GM18505 (cell line): ENCODE data around the gene LRIG3.

Experiments used
- ATAC-seq: cut with Tn5 transposase; IDR thresholded peaks from one replicate; pipeline ENCODE4 v1.9.1; 2021; ENCODE audit not compliant: unreplicated experiment
- POLR2A ChIP-seq: IDR thresholded peaks from 4 replicates; pipeline ENCODE4 v1.6.1; 2011; ENCODE audit warnings: borderline replicate concordance; ENCODE audit not compliant: insufficient read depth, insufficient read length; ENCODE audit errors: extremely low read depth

LRIG3 gene

DNA sequence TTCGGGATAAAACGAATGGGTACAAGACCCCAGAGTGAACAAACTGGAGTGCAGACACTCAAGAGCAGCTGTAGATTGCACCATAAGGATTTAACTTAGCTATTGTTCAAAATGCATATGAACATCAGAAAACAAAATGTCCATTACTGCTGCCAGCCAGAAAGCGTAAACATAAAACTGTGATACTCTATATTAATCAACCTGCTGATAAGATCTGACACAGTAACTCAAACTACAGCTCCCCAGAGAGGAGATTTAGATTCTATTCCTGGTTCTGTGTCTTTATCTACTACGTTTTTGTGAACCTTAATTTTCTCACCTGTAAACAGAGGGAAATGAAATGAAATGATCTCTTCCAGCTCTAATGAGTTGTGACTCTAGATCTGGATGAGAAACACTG is 22.3 kb downstream of the LRIG3 start:
- no peak for ATAC-seq
- TF ChIP-seq POLR2A, result no peak

DNA sequence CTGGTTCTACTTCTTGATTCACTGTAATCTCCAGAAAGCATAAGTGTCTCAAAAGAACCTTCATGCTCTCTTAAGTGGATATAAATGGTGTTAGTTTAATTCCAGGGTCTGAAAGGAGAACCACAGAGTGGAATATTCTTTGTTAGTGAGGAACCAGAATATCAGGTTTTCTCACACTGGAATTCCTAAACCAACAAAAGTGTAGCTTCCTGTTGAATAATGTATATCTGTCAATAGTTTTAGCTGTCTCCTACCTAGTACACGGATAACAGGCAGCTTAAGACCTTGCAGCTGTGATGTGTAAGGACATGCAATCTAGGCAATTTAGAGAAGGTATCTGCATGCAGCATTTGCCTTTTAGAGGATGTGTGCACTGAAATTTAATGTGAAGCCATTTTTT is 24.0 kb downstream of the LRIG3 start:
- TF ChIP-seq POLR2A, result no peak
- ATAC-seq, result no peak

DNA sequence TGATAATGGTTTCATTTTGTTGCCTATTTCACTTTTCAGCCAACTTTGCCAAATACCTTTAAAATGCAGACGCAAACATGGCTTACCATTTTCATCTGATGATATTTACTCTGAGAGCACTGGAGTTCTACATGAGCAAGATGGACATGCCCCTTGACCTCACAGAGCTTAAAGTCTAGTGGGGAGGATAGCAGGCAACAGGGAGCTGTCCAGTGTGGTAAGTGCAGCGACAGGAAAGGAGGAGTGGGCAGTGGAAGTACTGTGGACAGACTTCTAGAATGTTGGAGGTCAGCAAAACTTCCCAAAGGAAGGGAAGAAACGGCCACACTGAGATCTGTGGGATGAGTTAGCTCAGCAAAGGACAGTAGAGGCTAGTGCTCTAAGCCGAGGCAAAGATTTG is 25.3 kb downstream of the LRIG3 start:
- ATAC-seq, result no peak
- no peak for TF ChIP-seq POLR2A

DNA sequence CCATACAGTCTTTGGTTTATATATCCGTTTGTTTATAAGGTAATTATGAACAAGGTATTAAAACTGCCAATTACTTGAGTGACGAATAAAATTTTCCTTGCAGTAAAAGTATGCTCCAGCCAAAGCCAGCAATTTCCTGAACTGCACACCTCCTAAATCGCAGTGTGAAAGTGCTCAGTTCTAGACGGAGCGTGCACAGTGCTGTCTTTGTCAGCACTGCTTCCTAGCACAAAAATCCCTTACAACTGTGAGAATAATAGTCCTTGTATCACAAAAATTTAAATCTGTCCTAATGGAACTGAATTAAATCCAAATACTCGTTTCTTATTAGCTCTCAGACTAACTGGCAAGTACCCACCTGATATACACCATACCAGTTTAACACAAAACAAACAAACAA is 26.3 kb downstream of the LRIG3 start:
- ATAC-seq, result no peak
- no peak for TF ChIP-seq POLR2A

DNA sequence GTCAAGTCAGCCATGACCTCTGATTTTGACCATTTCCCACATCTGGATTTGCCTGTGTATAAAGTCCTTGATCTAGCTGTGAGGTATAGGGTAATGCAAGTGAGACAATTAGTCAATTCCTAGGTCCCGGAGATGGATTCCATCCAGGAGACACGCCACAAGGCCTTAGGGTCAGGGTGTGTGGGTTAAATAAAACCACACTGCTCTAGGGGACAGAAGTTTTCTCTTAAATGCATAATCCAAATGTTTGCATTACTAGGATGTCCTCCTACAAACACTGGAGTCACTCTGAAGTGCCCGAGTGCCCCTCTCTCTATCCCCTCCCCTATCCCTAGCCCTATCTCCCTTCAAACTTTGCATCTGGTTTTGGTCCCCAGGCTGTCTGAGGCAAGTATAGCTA is 26.8 kb downstream of the LRIG3 start:
- no peak for TF ChIP-seq POLR2A
- ATAC-seq, result no peak

DNA sequence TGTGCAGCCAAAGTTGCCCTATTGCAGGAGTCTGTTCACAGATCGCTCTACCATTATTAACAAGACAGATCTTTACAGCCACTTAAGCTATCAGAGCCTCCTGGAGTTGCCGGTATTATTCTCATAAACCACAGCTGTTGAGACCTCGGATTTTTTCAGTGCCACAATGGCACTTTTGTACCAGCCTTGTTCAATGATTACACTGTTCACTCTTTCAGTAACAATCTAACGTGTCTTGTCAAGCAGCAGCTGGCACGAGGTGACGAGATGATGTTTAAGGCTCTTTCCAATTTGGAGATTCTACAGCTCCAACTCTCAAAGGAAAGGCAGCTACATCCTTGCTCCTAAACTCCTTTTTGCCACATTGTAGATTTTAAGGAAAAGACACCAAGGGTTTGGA is 30.7 kb downstream of the LRIG3 start:
- TF ChIP-seq POLR2A, result no peak
- ATAC-seq, result no peak

DNA sequence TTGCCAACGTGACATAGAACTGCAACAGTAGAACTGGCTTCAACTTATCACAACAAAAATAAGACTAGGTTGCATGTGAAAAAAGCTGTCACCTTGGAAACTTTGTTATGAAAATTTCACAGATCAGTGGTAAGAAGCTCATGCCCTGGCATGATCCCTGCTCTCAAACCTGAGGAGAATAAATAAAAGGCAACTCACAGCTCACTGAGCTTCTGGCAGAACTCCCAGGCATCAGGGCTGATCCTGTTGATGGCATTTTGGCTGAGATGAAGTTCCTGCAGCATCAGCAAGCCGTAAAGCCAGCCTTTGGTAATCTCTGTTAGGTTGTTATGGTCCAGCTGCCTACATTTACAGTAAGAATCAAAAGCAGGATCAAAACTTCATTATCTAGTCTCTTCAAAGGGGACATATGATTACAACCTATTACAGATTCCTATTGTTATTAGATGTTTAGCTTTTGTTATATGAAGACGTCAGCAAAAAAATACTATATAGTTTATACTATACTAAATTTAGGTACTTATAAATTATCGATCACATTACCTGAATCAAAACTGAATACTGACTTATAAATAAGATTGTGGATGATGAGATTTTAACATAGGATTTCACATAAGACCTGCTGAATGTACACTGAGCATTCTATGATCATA is 32.0 kb downstream of the LRIG3 start:
- ATAC-seq, result no peak
- no peak for TF ChIP-seq POLR2A

DNA sequence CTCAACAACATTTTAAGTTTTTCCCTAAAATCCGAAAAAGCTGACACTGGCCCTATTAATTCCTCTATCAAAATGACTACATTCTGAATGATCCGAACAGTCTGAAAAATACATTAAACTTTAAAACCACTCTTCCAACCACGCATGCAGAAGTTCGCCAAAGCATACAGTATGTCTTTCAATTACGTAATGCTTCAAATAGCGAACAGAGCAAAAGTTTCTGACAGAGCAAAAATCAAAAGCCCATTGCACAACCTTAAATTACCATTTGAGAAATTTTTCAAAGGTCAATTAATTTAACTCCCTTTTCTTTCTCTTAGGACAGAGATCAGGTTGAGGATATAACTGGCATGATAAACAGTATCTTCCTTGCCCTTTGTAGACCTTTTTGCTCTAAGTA is 33.2 kb downstream of the LRIG3 start:
- ATAC-seq, result no peak
- TF ChIP-seq POLR2A, result no peak

DNA sequence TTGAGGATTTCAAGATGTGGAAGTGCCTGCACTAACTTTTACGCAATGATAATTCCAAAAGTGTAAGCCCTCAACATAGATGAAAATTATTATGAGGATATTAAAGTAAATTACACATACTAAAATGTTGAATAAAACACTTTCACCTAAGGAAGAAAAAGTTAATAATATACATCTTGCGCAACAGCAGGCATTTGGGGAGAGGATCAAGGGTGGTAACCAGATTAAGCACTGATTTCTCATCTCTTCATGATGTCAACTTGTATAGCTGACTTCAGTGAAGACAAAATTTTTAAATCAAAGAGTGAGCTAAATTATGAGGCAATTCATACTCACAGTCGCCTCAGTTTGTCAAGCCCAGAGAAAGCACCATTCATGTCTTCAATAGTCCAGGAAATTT is 33.8 kb downstream of the LRIG3 start:
- no peak for TF ChIP-seq POLR2A
- ATAC-seq, result no peak

DNA sequence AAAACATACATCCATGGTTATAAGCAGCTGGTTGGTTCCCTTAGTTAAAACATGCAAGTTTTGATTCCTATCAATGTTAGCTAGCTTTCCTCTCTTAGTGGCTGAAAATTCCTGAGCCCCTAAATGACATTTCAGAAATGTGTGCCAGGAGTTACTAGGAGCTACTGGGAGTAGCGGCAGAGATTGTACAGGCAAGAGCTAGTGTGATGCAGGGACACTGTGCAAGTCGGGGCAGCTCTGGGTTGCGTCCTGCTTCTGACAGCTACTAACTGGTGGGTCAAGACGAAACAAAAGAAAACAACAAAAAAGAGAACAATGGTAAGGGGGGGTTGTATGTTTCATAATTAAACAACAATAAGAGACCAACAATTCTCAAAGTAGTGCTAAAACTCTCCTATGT is 35.4 kb downstream of the LRIG3 start:
- no peak for TF ChIP-seq POLR2A
- no peak for ATAC-seq

DNA sequence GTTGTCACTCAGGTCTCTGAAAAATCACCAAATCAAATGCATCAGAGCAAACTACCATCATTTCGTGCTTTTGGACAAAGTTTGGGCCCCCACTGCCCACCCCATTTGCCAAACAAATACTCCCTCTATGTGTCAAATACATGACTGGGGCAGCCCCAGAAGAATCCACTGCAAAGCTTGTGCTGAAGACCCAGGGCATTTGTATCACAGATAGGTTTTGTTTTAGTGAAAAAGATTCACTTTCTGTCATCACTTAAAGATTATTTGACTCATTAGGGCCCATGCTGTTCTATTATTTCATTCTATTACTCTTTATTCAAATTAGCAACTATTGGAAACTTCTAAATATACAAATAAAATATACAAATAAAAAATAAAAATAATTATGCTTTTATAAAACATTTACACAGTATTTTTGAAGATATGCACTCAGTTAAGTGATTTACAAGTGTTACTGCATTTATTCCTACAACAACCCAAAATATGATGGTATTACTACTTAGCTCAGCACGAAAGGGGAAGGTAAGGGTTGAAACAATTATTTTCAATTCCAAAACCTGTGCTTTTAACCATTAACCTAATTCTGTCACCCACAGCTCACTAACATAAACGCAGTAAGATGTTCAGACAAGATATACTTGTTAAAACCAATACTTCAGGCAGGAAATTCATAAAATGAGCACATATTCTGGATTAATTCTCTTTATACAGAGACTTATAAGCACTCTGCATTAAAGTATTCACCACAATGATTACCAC is 36.5 kb downstream of the LRIG3 start:
- no peak for TF ChIP-seq POLR2A
- no peak for ATAC-seq

DNA sequence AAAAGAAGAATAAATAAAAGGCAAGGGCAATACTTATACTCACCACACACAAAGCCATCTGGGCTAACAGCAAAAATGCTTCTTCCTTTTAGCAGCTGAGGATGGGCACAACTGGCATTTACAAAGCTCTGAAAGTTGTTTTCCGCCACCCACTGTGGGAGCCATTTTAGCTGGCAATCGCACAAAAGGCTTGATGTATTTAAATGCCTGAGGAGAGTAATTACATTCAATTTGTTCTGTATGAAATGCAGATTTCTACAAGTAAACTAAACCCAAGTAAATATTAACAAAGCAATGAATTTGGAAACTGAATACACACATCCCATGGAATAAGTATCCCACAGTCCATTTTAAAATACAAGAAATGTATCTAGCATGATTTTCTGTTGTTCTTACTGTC is 37.5 kb downstream of the LRIG3 start:
- TF ChIP-seq POLR2A, result no peak
- no peak for ATAC-seq

DNA sequence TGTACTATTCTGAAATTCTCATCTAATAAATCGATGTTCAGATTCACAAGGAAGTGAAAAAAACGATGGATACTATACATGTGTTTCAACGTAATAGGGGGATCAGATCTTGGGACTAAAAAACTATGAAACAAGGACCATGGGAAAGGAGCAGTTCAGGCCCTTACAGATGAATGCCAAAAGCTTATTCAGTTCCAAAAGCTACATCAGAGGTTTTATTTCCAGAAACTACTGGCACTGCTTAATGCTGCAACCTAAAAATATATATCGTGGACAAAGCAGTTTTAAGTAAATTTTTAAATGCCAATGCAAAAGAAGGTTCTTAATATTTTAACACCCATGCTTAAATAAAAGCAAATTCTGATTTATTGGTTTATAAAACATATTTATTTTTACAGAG is 38.5 kb downstream of the LRIG3 start:
- ATAC-seq, result no peak
- no peak for TF ChIP-seq POLR2A

DNA sequence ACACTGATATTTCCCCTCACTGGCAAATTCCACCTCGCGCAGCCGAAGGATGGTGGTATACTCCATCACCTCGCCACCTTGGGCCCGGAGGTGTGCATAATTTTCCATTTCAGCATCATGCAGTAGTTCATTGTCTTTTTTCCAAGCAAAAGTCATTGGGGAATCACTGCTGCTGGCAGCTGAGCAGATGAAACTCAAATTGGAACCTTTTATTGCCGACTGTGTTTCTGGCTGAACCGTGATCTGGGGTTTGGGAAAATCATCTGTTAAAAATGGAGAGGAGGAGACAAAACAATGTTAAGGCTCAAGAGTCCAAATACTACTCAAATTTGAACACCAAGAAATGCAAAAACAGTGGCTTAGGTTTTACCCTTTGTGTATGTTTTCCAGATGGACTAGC is 39.7 kb downstream of the LRIG3 start:
- no peak for TF ChIP-seq POLR2A
- no peak for ATAC-seq
